Measurements from ENCODE around the gene ZNF783.

GRCh38 chr7:149293338-149293737, 31.3 kb downstream of the ZNF783 start:
- TF ChIP-seq KAT7 (CRISPR knock-in tag; IDR thresholded peaks at IDR 0.05; ENCODE audit: borderline replicate concordance) (no peak), TCF7 (CRISPR knock-in tag; IDR thresholded peaks at IDR 0.05; ENCODE audit: low read depth) (no peak)
- TF ChIP-seq, protein P1, sequence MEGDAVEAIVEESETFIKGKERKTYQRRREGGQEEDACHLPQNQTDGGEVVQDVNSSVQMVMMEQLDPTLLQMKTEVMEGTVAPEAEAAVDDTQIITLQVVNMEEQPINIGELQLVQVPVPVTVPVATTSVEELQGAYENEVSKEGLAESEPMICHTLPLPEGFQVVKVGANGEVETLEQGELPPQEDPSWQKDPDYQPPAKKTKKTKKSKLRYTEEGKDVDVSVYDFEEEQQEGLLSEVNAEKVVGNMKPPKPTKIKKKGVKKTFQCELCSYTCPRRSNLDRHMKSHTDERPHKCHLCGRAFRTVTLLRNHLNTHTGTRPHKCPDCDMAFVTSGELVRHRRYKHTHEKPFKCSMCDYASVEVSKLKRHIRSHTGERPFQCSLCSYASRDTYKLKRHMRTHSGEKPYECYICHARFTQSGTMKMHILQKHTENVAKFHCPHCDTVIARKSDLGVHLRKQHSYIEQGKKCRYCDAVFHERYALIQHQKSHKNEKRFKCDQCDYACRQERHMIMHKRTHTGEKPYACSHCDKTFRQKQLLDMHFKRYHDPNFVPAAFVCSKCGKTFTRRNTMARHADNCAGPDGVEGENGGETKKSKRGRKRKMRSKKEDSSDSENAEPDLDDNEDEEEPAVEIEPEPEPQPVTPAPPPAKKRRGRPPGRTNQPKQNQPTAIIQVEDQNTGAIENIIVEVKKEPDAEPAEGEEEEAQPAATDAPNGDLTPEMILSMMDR (IDR thresholded peaks at IDR 0.05), result no peak
